Vagina (tissue), 2 donors: Measurements from ENCODE around the gene METTL1.

Source experiments
- POLR2A ChIP-seq, 2 donors: fragments of 450-650 bp; IDR thresholded peaks; one replicate each; pipeline ENCODE4 v1.6.1; 2017; ENCODE audit warnings: antibody characterized with exemption in 2 of 2, mild to moderate bottlenecking in 2 of 2, moderate library complexity in 2 of 2
- TF ChIP-seq, protein P1 (sequence below), 3 experiments: fragments of 450-650 bp in 2 of 3; fragments of 200-600 bp in 1 of 3; sonication (generic) in 1 of 3; IDR thresholded peaks; one replicate each; pipeline ENCODE4 v1.5.1; 2017 to 2019; ENCODE audit warnings: antibody characterized with exemption in 3 of 3, mild to moderate bottlenecking in 2 of 3, moderate library complexity in 2 of 3

DNA sequence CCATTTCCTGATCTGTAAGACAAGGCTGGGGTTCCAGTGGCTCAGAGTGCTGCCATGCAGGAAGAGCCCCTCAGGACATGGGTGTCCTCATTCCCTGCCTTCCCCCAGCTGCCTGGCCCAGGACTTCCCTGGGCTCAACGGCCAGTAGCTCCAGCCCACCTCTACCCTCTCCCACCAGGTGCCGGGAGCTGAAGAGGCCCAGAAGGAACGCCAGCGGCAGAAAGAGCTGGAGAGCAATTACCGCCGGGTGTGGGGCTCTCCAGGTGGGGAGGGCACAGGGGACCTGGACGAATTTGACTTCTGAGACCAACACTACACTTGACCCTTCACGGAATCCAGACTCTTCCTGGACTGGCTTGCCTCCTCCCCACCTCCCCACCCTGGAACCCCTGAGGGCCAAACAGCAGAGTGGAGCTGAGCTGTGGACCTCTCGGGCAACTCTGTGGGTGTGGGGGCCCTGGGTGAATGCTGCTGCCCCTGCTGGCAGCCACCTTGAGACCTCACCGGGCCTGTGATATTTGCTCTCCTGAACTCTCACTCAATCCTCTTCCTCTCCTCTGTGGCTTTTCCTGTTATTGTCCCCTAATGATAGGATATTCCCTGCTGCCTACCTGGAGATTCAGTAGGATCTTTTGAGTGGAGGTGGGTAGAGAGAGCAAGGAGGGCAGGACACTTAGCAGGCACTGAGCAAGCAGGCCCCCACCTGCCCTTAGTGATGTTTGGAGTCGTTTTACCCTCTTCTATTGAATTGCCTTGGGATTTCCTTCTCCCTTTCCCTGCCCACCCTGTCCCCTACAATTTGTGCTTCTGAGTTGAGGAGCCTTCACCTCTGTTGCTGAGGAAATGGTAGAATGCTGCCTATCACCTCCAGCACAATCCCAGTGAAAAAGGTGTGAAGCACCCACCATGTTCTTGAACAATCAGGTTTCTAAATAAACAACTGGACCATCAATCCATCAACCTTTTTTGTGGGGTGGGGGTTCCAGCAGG lies 51.0 kb downstream of the METTL1 start:
- TF ChIP-seq, protein P1, sequence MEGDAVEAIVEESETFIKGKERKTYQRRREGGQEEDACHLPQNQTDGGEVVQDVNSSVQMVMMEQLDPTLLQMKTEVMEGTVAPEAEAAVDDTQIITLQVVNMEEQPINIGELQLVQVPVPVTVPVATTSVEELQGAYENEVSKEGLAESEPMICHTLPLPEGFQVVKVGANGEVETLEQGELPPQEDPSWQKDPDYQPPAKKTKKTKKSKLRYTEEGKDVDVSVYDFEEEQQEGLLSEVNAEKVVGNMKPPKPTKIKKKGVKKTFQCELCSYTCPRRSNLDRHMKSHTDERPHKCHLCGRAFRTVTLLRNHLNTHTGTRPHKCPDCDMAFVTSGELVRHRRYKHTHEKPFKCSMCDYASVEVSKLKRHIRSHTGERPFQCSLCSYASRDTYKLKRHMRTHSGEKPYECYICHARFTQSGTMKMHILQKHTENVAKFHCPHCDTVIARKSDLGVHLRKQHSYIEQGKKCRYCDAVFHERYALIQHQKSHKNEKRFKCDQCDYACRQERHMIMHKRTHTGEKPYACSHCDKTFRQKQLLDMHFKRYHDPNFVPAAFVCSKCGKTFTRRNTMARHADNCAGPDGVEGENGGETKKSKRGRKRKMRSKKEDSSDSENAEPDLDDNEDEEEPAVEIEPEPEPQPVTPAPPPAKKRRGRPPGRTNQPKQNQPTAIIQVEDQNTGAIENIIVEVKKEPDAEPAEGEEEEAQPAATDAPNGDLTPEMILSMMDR (IDR thresholded peaks at IDR 0.05) = no peak
- no peak for TF ChIP-seq POLR2A (IDR thresholded peaks at IDR 0.05)
